GM19238 (cell line): ENCODE measurements around the gene TMEM267.
A peak's percentile ranks its signal among the peaks of the same experiment; 100 is the strongest.
"Not testable (repeated sequence)": the region's sequence is repeated elsewhere in the genome, so short reads cannot be mapped to it uniquely, and the experiment has no call there.

ENCODE experiments used
- DNase-seq: peaks from one replicate; pipeline ENCODE4 v3.0.0; 2011; ENCODE audit warnings: low spot score; ENCODE audit not compliant: insufficient read length

Gene TMEM267, protein sequence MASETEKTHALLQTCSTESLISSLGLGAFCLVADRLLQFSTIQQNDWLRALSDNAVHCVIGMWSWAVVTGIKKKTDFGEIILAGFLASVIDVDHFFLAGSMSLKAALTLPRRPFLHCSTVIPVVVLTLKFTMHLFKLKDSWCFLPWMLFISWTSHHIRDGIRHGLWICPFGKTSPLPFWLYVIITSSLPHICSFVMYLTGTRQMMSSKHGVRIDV

DNA sequence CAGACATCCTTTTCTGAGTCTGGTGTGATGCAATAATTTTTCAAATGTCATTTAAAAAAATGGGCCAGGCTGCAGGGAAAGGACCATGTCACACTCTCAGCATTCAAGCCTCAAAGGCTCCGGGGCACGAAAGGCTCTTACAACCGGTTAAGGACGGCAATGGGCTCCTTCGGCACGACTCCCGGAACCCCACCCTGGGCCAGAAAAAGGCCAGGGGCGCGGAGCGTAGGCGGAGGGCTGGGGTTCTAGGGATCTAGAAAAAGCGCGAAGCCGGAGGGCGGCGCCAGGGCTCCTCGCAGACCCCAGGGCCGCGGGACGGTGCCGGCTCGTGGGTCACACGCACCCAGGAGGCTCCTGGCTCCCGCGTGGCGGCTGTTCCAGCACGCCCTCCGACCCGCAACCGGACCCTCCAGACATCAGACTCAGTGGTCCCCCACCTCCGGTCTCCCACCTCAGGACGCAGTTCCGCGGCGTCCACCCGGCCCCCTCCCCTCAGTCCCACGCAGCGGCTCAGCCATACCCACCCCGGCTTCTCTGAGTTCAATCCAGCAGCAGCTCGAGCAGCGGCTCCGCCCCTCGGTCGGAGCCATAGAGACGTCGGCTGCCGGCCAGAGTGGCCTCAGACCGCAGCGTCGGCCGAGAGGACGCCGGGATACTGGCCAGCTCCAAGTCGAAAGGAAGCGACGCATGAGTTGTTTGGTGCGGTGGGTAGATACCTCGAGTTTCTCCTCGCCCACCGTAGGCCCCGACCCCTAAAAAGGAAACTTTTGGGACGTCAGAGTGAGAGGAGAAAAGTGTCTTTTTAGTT lies at the start of gene TMEM267:
Gene TMEM267 (minus strand): TSS at position 568 of the 808 bp plus-strand sequence. CDS start 29,896 bp downstream, outside the sequence.
- DNase-seq, result peak; percentile 75

DNA sequence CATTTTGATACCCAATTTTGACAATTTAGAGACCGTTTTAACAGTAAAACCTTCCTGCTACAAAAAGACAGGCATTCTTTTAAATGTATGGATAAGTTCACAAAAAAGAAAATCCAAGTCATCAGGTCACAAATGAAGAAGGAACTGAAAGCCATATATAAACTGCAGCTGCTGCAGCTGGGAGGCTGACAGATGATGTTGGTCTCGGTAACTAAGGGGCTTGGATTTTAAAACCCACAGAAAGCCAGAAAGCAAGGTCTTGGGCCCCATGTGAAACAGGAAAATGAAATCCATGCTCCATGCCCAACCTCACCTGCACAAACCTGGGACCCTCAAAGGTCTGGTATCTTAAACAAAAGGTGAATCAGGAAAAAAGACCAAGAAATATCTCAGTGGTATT lies 47.0 kb upstream of the TMEM267 start:
- no peak for DNase-seq

DNA sequence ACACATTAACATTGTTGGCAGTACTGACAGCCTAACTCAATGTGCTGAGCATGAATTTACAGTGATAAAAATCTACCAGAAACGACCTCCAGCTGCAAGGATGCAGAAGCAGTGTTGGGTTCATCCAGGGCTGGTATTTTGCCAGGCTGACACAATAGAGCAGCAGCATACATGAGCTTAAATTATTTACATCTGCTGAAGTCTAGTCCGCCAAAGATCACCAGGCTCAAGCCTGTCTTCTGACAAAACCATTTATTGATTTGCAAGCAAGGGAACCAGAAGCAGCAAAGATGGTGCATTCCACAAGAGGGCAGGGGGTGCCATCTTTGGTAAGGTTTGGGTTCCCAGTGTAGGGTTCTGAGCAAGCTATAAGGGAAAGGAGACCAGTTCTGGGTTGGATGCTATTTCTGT lies 40.0 kb upstream of the TMEM267 start:
- no peak for DNase-seq

DNA sequence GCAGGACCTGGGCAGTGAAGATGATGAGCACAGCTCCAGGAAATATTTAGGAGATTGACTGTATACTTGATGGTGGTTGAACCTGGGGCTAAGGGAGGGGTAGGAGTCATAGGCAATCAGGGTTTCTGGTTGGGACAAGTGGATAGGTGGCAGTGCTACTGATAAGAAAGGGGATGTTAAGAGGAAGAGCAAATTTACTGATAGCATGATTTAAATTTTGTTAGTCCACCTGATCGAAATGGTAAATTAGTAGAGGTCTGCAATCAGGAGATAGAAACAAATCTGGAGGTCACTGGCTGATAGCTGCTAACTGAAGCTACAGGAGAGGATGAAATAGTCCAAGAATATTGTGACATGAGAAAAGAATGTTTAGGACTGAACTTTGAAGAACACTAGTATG lies 37.0 kb upstream of the TMEM267 start:
- no peak for DNase-seq

DNA sequence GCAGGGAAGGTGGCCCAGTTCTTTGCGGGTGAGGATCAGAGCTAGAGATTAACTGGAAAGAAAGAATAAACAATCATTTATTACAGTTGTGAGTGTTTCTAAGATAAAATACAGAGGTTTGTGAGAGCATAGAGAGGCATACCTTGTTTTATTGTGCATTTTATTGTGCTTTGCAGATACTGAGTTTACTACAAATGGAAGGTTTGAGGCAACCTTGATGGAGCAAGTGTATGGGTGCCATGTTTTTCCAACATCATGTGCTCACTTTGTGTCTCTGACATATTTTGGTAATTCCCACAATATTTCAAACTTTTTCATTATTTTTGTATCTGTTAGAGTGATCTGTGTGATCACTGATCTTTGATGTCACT lies 32.0 kb upstream of the TMEM267 start:
- no peak for DNase-seq

DNA sequence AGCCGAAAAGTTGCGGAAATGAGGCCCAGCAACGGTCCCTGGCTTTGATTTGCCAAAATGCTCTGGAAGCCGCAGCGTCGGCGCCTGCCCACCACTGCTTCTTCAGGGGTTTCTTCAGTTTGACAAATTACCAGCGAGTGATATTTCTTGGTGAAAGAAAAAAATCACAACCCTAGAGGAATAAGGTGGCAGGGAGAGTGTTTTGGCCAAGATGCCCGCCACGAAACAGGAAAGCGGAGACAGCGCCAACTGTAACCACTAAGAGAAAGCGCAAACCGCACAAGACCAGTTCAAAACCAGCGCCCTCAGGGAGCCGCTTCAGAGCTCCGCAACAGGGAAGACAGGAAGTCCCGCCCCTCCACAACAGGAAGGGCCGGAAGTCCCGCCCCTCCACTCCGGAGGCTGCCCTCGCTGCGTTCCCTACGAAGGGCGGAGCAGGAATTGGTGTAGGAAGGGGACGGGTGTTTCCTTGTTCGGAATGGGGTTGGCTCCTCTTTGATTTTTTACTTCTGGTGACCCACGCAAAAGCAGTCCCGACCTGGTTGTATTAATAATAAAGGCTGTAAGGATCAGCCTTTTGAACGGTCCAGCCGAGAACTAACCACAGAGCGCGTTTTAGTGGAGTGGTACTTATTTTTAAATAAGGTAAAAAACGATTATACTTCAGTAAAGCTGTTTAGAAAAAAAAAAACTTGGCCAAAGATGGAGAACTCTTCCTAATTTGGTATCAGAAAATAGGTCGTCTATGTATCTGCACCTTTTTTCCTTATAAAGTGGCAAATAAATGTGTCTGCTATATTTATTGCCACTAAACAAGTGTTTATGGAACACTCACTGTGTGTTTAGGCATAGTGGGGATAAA lies 31.4 kb upstream of the TMEM267 start, which contains the start of gene C5orf34:
Gene C5orf34 (minus strand): TSS at position 333 of the 862 bp plus-strand sequence. CDS start 5,809 bp downstream, outside the sequence.
- DNase-seq, result peak; percentile 95

DNA sequence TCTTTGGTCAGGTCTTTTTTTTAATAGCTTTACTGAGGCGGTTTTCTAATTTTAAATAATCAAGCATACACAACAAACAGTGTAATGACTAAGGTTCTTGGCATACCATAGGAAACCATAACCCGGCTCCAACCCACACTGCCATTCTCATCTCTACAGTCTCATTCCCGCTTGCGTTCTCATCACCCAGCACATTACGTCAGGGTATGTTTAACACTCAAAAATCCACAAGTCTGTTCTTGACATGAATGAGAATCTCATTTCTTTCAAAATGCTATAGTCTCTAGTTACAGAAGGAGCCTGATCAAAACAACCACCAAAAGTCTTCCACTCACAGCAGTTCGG lies 30.8 kb upstream of the TMEM267 start:
- DNase-seq, result peak; percentile 8

DNA sequence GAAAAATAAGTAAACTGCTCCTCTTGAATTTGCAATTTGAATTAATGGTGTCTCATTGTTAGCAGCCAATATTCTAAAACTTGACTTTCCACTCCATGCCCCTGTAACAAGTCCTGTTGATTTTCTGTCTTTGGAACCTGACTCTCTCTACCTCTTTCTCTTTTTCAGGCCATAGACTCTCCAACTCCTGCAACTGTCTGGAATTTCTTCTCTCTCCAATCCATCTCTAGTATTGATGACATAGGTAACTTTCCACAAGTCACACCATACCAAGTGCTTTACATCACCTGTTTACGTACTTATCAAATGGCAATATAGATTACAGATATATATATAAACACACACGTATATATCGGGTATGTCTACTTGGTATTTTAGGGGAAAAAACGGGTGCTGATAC lies 30.4 kb upstream of the TMEM267 start:
- DNase-seq, result no peak

DNA sequence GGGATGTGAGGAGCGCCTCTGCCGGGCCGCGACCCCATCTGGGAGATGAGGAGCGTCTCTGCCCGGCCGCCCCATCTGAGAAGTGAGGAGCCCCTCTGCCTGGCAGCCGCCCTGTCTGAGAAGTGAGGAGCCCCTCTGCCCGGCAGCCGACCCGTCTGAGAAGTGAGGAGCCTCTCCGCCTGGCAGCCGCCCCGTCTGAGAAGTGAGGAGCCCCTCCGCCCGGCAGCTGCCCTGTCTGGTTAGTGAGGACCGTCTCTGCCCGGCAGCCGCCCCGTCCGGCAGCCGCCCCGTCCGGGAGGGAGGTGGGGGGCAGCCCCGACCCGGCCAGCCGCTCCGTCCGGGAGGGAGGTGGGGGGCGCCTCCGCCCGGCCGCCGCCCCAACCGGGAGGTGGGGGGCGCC lies 27.4 kb upstream of the TMEM267 start:
- DNase-seq, result not testable (repeated sequence)

DNA sequence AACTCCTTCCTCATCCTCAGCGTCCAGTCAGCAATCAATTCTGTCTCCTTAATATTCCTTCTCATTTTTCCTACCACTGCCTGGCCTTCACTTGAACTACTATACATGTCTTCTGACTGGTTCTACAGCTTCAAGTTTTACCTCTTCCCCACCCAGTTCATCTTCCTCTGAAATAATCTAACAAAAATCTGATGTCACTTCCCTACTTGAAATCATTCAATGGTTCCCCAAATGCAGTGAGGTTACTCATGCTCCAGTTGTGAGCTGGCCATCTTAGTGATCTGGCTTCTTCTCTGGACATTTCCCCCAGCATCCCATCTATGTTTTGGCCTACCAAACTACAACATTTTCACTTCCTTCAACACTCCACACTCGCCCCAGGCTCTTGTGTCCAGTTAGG lies 14.9 kb upstream of the TMEM267 start:
- no peak for DNase-seq

DNA sequence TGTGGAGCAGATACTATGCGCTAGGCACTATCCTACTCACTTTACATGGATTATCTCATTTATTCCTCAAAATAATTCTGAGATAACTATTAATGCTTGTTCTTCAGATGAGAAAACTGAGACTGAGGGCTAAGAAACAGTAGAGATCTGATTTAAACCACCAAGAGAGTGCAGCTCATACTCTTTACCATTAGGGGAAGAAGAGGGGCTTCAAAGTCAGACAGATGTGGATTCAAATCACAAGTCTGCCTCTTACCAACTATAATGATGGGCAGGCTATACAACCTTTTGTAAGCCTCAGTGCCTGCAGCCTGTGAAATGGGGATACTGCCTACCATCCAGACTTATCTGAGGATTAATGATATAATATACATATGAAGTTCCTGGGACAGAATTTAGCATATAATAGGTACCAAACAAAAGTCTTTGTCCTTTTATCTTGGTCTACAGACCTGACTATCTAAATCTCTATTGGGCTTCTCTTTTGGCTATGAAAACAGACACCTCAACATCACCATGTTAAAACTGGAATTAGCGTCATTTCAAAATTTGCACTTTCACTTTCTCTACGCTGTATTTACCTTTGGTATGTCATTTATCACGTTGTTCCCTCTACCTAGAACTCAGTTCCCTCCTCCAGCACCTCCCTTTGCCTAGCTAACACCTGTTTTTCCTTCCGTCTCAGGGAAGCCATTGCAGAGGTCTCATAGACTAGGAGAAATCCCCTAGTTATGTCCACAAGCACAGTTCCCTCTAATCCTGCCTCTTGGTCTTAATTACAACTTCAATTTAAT lies 13.8 kb upstream of the TMEM267 start:
- DNase-seq, result no peak

DNA sequence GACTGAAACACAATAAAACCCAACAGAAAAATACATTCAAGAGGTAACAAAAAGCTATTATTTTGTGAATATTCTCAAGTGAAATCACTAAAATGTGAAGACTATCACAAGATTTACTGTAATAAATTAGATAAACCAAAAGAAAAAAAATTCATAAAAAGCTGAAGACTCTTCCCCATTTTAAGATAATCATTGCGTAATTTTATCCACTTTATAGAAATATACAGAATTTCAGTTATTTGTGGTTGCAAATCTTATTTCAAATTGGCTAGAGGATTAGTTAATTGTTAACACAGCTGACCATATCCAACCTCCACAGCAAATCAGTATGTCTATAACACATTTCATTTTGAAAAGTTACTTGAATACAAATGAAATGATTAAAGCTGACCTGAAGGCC lies 7.7 kb upstream of the TMEM267 start:
- no peak for DNase-seq

DNA sequence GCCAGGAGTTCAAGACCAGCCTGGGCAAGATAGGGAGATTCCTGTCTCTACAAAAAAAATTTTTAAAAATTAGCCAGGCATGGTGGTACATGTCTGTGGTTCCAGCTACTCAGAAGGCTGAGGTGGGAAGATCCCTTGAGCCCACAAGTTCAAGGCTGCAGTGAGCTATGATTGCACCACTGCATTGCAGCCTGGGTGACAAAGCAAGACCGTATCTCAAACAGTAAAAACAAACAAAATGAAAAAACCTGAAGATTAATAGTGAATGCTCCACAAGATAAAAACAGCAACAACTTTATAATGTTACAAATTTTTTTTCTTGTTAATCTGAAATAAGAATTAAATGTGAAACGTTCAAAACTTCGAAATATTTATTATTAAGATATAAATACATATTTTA lies 2.7 kb upstream of the TMEM267 start:
- DNase-seq, result no peak

DNA sequence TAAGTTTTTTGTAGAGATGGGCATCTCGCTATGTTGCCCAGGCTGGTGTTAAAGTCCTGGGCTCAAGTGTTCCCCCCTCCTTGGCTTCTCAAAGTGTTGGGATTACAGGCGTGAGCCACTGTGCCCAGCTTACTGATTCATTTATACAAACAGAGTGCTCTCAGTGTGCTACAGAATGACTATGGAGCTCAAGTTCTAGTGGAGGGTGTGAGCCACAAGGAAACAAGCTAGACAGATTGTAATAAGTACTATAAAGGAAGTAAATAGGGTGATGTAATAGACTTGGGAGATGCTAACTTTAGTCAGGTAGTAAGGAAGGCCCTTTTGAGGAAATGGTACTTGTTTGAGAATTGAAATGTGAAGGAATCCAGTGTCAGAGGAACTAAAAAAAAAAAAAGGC lies 1.7 kb upstream of the TMEM267 start:
- no peak for DNase-seq

DNA sequence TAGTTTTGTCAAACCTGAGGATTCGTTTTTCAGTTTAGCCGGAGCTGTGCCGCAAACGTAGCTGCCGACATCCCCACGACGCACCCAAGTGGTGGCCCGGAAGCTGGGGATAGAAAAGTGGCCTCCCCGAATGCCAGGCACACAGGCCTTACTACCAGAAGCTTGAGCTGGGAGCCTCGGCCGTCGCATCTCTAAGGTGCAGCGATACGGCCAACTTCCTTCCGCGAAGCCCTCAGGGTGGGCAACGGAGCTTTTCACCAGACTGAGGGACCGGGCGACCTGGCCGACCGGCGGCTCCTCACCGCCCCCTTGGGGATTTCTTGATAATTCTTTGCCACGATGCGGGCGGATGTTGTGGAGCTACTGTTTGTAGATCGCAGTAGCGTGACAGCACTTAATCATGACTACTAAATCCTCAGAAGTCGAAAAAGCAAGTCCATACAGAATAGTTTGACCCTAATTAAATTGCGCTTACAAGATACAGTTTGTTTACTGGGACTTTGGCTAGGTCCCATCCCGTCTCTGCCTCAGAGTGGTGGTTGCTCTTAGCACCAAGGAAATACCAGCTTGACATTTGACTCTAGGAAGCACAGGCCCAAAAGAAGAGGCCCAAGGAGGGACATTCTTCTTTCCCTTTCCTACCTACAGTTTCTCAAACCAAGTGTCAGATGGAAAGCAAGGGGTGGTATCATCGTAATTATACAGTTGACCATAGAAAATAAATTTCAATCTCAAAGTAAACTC lies 613 bp upstream of the TMEM267 start:
- DNase-seq, result peak; percentile 64

DNA sequence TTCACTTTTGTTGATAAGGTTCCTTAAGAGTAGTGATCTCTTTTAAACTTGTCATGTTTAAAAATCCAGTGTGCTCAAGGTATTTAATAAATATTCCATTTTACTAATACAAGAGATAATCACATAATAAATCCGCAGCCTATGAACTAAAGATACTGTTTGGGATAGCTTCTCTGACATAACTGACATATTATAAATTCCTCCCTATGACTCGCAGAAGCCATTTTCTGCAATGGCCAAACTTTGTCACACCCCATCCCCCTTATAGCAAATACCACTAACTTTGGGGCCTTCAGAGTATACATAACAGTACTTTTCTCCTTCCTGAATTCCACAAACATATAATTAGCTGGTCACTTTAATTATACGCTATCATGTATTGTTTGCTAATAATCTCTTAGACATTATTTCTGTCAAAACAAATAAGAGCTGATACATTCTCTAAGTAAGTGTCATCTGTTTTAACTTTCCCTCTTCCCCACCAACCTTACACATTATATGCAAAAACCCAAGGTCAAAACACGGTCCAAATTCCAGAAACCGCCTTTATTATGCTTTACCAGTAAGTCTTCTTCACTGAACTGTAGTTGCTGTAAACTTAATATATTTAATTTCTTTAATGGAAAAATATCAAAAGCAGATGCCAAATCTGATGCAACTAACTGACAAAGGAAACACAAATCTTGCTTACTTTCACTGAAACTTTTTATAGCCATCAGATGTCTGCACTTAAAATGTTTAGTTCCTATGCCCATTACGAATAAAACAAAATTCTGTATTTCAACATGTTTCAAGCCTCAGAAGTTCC lies 971 bp downstream of the TMEM267 start:
- DNase-seq, result no peak

DNA sequence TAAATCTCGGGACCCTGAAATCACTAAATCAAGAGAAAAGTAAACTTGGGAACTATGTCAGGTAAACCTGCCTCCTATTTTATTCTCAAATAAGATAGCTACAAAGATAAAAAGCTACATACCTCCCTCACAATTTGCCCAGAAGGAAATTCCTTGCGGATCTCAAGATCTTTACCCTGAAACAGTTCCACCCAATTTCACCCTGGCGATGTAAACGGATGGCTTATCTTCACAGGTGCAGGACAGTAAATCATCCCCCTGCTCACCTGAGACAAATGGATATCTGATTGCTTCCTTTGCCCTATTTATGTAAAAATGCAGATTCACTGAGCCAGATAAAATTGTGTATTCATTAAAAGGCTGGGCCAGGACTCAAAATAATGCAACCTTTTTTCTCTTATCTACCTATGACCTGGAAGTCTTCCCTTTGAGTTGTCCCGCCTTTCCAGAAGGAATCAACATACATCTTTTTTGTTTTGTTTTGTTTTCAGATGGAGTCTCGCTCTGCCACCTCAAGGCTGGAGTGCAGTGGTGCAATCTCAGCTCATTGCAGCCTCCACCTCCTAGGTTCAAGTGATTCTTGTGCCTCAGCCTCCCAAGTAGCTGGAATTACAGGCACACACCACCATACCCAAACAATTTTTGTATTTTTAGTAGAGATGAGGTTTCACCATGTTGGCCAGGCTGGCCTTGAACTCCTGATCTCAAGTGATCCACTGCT lies 13.8 kb downstream of the TMEM267 start:
- DNase-seq, result no peak

DNA sequence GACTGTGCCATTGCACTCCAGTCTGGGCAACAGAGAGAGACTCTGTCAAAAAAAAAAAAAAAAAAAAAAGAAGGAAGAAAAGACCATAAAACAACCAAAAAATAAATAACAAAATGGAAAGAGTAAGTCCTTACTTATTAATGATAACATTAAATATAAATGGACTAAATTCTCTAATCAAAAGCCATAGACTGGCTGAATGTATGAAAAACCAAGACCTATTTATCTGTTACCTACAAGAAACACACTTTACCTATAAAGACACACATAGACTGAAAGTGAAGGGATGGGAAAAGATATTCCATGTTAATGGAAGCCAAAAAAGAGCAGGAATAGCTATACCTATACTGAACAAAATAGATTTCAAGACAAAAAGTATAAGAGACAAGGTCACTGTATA lies 16.6 kb downstream of the TMEM267 start:
- no peak for DNase-seq

DNA sequence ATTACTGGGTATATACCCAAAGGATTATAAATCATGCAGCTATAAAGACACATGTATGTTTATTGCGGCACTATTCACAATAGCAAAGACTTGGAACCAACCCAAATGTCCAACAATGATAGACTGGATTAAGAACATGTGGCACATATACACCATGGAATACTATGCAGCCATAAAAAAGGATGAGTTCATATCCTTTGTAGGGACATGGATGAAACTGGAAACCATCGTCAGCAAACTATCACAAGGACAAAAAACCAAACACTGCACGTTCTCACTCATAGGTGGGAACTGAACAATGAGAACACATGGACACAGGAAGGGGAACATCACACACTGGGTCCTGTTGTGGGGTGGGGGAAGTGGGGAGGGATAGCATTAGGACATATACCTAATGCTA lies 18.2 kb downstream of the TMEM267 start:
- not testable (repeated sequence) for DNase-seq
